HEK293 (cell line): Measurements from ENCODE around the gene ARG2.

Experiments used
- FEZF1 ChIP-seq: fragments of 450-650 bp; formaldehyde crosslinking; IDR thresholded peaks from 2 replicates; pipeline ENCODE4 v1.5.1; 2016; ENCODE audit warnings: missing biosample characterization, missing genetic modification characterization
- ZBTB20 ChIP-seq: fragments of 450-650 bp; formaldehyde crosslinking; IDR thresholded peaks from 2 replicates; pipeline ENCODE4 v1.5.1; 2016; ENCODE audit warnings: missing biosample characterization, missing genetic modification characterization
- ZNF148 ChIP-seq: fragments of 450-650 bp; formaldehyde crosslinking; IDR thresholded peaks from 2 replicates; pipeline ENCODE4 v1.5.0; 2017; ENCODE audit warnings: missing biosample characterization, missing genetic modification characterization, borderline replicate concordance
- ZNF362 ChIP-seq: fragments of 450-650 bp; formaldehyde crosslinking; IDR thresholded peaks from 2 replicates; pipeline ENCODE4 v1.5.1; 2016; ENCODE audit warnings: missing biosample characterization, missing genetic modification characterization
- ZNF561 ChIP-seq: fragments of 450-650 bp; IDR thresholded peaks from 2 replicates; pipeline ENCODE4 v1.5.1; 2018; ENCODE audit warnings: missing biosample characterization, missing genetic modification characterization, borderline replicate concordance

GRCh38 chr14:67665868-67666267 lies 46.1 kb downstream of the ARG2 start:
- TF ChIP-seq ZNF561 (no peak), FEZF1 (tag by site-specific recombination) (no peak), ZNF362 (tag by site-specific recombination) (no peak), ZNF148 (tag by site-specific recombination) (no peak), ZBTB20 (tag by site-specific recombination) (no peak)
